Measurements from ENCODE around the gene SPON1. TPM values are rescaled to one million over a fixed set of nuclear protein-coding genes. Genes with fewer than 3 reads are reported as not detected.
"Not testable (repeated sequence)": the region's sequence is repeated elsewhere in the genome, so short reads cannot be mapped to it uniquely, and the experiment has no call there.

Gene SPON1
- total and polyA plus RNA-seq, 8 donors, result 9.3 to 122 (median 26.9) TPM

- Histone ChIP-seq H3K4me1 (peaks cover 0 to 14% (median 8%) of the 10 kb centered on the region in 4 donors), H3K27me3 (no peaks in the 10 kb centered on the region), H3K27ac (no peak overlapping the region), H3K9me3 (no peaks in the 10 kb centered on the region), H3K36me3 (no peaks in the 10 kb centered on the region), H3K4me3 (no peak overlapping the region)
- no peak for TF ChIP-seq POLR2A (IDR thresholded peaks at IDR 0.05)
- TF ChIP-seq CTCF (IDR thresholded peaks at IDR 0.05), result no peak
- no peak for TF ChIP-seq POLR2AphosphoS5 (IDR thresholded peaks at IDR 0.05)
- no peak for TF ChIP-seq EP300 (IDR thresholded peaks at IDR 0.05)
- WGBS, 5 donors, result 77 to 86% (median 86%) methylated on average over 4 of the region's 4 CpGs
- intact Hi-C loops (cut with DNase I; ENCODE audit: low total_unique reads), result no loop called here
- no peak for DNase-seq
Observed at GRCh38 chr11:13931356-13931755, 31.2 kb upstream of the SPON1 start.

GRCh38 chr11:13937154-13937553 is 25.4 kb upstream of the SPON1 start:
- H3K4me1 ChIP-seq; H3K27me3 ChIP-seq; intact Hi-C loops (cut with DNase I; ENCODE audit: low total_unique reads); H3K4me3 ChIP-seq; H3K27ac ChIP-seq; H3K9me3 ChIP-seq; H3K36me3 ChIP-seq; DNase-seq: not testable (repeated sequence)
- 66 to 93% (median 90%) methylated on average over 3 to 4 of the region's 4 CpGs for WGBS, 5 donors

GRCh38 chr11:13938829-13939228 is 23.7 kb upstream of the SPON1 start:
- H3K9me3 ChIP-seq; DNase-seq; H3K36me3 ChIP-seq; H3K4me1 ChIP-seq; H3K27me3 ChIP-seq; intact Hi-C loops (cut with DNase I; ENCODE audit: low total_unique reads); H3K27ac ChIP-seq; H3K4me3 ChIP-seq: not testable (repeated sequence)
- WGBS, 5 donors, result 71 to 81% (median 75%) methylated on average over 8 to 10 of the region's 10 CpGs

- DNase-seq, result no peak
- H3K27me3 ChIP-seq, result no peaks in the 10 kb centered on the region
- 73 to 83% (median 78%) methylated on average over 8 of the region's 8 CpGs for WGBS, 5 donors
- H3K27ac ChIP-seq, result no peak overlapping the region
- H3K4me3 ChIP-seq, result no peak overlapping the region
- H3K4me1 ChIP-seq, result peaks cover 0 to 4% (median 0%) of the 10 kb centered on the region in 4 donors
- TF ChIP-seq POLR2AphosphoS5 (IDR thresholded peaks at IDR 0.05) (no peak), POLR2A (IDR thresholded peaks at IDR 0.05) (no peak), EP300 (IDR thresholded peaks at IDR 0.05) (no peak), CTCF (IDR thresholded peaks at IDR 0.05) (no peak)
- H3K36me3 ChIP-seq, result no peaks in the 10 kb centered on the region
- intact Hi-C loops (cut with DNase I; ENCODE audit: low total_unique reads), result no loop called here
- no peaks in the 10 kb centered on the region for H3K9me3 ChIP-seq
Observed at GRCh38 chr11:13939961-13940906, 22.3 kb upstream of the SPON1 start.

- intact Hi-C loops (cut with DNase I; ENCODE audit: low total_unique reads), result no loop called here
- no peak for TF ChIP-seq POLR2AphosphoS5 (IDR thresholded peaks at IDR 0.05)
- no peak for TF ChIP-seq POLR2A (IDR thresholded peaks at IDR 0.05)
- TF ChIP-seq EP300 (IDR thresholded peaks at IDR 0.05), result no peak
- no peak for TF ChIP-seq CTCF (IDR thresholded peaks at IDR 0.05)
- Histone ChIP-seq H3K27me3 (no peaks in the 10 kb centered on the region), H3K9me3 (no peaks in the 10 kb centered on the region), H3K27ac (no peak overlapping the region), H3K4me3 (no peak overlapping the region), H3K36me3 (no peaks in the 10 kb centered on the region), H3K4me1 (peaks cover 0 to 4% (median 0%) of the 10 kb centered on the region in 4 donors)
- WGBS, 5 donors, result 71 to 100% (median 75%) methylated on average over 1 of the region's 1 CpG
- DNase-seq, result no peak
Observed at GRCh38 chr11:13940907-13941256, 21.6 kb upstream of the SPON1 start.
